ENCODE results near the gene HTRA3.

The HTRA3 gene

DNA sequence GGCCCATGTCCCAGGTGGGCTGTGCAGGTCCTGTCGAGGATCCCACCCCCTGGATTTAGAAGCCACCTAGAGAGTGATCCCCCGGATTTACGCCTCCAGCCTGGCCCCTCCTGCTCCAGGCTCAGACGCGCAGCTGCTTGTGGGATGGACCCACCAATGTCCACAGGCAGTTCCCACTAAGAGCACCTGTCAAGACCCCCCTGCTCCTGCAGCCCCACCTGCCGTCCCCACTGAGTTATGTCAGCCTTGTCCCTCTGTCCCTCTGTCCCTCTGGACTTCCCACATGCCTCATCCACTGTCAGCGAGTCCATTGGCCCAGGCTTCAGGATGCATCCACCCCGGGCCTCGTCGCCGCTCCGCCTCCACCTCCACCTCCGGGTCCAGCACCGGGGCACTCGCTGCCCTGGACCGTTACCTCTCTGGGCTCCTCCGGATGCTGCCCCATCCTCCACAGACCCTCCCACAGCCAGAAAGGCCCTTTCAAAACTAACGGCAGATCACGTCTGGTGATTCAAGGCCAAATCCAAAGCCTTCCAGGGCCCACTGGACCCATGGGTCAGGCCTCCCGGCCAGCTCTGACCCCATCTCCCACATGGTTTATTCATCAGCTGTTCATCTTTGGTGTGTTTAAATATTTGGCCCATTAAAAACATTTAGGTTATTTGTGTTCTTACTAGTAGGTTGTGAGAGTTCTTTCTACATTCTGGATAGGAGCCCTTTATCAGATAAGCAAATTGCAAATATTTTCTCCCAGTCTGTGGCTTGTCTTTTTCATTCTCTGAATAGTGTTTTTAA, 28.3 kb downstream of the HTRA3 start (continued):
- TF ChIP-seq, protein P1, sequence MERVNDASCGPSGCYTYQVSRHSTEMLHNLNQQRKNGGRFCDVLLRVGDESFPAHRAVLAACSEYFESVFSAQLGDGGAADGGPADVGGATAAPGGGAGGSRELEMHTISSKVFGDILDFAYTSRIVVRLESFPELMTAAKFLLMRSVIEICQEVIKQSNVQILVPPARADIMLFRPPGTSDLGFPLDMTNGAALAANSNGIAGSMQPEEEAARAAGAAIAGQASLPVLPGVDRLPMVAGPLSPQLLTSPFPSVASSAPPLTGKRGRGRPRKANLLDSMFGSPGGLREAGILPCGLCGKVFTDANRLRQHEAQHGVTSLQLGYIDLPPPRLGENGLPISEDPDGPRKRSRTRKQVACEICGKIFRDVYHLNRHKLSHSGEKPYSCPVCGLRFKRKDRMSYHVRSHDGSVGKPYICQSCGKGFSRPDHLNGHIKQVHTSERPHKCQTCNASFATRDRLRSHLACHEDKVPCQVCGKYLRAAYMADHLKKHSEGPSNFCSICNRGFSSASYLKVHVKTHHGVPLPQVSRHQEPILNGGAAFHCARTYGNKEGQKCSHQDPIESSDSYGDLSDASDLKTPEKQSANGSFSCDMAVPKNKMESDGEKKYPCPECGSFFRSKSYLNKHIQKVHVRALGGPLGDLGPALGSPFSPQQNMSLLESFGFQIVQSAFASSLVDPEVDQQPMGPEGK (CRISPR knock-in tag; IDR thresholded peaks at IDR 0.05; ENCODE audit: borderline replicate concordance): no peak
- TF ChIP-seq ZNF8 (CRISPR knock-in tag; IDR thresholded peaks at IDR 0.05) (no peak), ZNF70 (CRISPR knock-in tag; IDR thresholded peaks at IDR 0.05) (no peak)
- TF ChIP-seq, protein P2, sequence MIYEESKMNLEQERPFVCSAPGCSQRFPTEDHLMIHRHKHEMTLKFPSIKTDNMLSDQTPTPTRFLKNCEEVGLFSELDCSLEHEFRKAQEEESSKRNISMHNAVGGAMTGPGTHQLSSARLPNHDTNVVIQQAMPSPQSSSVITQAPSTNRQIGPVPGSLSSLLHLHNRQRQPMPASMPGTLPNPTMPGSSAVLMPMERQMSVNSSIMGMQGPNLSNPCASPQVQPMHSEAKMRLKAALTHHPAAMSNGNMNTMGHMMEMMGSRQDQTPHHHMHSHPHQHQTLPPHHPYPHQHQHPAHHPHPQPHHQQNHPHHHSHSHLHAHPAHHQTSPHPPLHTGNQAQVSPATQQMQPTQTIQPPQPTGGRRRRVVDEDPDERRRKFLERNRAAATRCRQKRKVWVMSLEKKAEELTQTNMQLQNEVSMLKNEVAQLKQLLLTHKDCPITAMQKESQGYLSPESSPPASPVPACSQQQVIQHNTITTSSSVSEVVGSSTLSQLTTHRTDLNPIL (CRISPR knock-in tag; IDR thresholded peaks at IDR 0.05; ENCODE audit: low read depth): no peak

DNA sequence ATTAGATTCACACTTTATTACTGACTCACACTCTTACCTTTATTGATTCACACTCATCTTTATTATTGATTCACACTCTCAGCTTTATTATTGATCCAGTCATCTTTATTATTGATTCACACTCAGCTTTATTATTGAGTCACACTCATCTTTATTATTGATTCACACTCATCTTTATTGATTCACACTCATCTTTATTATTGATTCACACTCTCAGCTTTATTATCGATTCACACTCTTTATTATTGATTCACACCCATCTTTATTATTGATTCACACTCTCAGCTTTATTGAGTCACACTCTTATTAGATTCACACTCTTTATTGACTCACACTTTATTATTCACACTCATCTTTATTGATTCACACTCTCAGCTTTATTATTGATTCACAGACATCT, 31.3 kb downstream of the HTRA3 start:
- no peak for ATAC-seq
- TF ChIP-seq, protein P3, sequence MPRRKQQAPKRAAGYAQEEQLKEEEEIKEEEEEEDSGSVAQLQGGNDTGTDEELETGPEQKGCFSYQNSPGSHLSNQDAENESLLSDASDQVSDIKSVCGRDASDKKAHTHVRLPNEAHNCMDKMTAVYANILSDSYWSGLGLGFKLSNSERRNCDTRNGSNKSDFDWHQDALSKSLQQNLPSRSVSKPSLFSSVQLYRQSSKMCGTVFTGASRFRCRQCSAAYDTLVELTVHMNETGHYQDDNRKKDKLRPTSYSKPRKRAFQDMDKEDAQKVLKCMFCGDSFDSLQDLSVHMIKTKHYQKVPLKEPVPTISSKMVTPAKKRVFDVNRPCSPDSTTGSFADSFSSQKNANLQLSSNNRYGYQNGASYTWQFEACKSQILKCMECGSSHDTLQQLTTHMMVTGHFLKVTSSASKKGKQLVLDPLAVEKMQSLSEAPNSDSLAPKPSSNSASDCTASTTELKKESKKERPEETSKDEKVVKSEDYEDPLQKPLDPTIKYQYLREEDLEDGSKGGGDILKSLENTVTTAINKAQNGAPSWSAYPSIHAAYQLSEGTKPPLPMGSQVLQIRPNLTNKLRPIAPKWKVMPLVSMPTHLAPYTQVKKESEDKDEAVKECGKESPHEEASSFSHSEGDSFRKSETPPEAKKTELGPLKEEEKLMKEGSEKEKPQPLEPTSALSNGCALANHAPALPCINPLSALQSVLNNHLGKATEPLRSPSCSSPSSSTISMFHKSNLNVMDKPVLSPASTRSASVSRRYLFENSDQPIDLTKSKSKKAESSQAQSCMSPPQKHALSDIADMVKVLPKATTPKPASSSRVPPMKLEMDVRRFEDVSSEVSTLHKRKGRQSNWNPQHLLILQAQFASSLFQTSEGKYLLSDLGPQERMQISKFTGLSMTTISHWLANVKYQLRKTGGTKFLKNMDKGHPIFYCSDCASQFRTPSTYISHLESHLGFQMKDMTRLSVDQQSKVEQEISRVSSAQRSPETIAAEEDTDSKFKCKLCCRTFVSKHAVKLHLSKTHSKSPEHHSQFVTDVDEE (CRISPR knock-in tag; IDR thresholded peaks at IDR 0.05): no peak
- TF ChIP-seq, protein P4, sequence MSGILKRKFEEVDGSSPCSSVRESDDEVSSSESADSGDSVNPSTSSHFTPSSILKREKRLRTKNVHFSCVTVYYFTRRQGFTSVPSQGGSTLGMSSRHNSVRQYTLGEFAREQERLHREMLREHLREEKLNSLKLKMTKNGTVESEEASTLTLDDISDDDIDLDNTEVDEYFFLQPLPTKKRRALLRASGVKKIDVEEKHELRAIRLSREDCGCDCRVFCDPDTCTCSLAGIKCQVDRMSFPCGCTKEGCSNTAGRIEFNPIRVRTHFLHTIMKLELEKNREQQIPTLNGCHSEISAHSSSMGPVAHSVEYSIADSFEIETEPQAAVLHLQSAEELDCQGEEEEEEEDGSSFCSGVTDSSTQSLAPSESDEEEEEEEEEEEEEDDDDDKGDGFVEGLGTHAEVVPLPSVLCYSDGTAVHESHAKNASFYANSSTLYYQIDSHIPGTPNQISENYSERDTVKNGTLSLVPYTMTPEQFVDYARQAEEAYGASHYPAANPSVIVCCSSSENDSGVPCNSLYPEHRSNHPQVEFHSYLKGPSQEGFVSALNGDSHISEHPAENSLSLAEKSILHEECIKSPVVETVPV (CRISPR knock-in tag; IDR thresholded peaks at IDR 0.05): no peak
- no peak for TF ChIP-seq ZNF8 (CRISPR knock-in tag; IDR thresholded peaks at IDR 0.05)

DNA sequence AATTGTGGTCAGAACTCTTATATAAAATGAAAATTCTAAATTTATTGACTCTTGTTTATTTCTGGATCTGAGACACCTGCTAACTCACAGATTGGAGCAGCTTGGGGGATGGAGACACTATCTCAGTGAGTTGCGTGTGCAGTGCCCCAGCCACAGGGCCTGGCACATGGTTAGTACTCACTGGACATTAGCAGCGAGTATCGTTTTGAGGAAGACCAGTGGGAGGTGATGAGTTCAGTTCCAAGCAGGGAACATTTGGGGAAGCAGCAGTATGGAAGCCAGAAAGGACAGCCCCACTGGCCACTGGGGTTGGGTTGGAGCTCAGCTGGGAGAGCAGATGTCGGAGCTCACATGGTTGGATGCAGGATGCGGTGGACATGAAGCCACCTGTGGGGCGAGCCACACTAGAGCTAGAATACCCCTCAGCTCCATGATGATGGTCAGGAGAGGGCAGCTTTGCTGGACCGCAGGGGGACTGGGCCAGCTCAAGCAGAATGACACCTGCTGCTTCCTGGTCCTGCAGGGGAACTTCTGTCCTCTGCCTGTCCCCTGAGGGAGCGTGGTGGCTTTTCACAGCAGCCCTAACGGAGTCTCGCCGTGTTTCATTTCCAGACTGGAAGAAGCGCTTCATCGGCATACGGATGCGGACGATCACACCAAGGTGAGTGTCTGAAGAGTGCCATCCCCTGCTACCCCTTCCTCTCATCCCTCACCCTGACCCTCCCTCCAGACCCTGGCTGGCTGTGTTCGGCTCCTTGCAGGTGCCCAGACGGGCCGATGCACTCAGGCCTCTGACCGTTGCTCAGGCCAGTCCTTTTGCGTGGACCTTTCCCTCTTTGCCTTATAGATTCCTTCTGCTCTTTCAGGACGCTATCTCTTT, 32.5 kb downstream of the HTRA3 start:
- TF ChIP-seq TOX (CRISPR knock-in tag; IDR thresholded peaks at IDR 0.05; ENCODE audit: borderline replicate concordance): no peak
- no peak for TF ChIP-seq PPARA (CRISPR knock-in tag; IDR thresholded peaks at IDR 0.05; ENCODE audit: borderline replicate concordance)
- no peak for TF ChIP-seq CSDC2 (CRISPR knock-in tag; IDR thresholded peaks at IDR 0.05)
- TF ChIP-seq SNAI2 (CRISPR knock-in tag; IDR thresholded peaks at IDR 0.05): no peak
- no peak for TF ChIP-seq OSR1 (CRISPR knock-in tag; IDR thresholded peaks at IDR 0.05)
- TF ChIP-seq ZFP3 (CRISPR knock-in tag; IDR thresholded peaks at IDR 0.05): no peak
- TF ChIP-seq, protein P4 (CRISPR knock-in tag; IDR thresholded peaks at IDR 0.05): no peak
- TF ChIP-seq, protein P2 (CRISPR knock-in tag; IDR thresholded peaks at IDR 0.05; ENCODE audit: low read depth): no peak
- TF ChIP-seq GLIS3 (CRISPR knock-in tag; IDR thresholded peaks at IDR 0.05): no peak
- no peak for TF ChIP-seq ZNF565 (CRISPR knock-in tag; conservative IDR thresholded peaks at IDR 0.05; ENCODE audit: low read depth)
- no peak for TF ChIP-seq ESRRG (CRISPR knock-in tag; IDR thresholded peaks at IDR 0.05)
- no peak for TF ChIP-seq ZNF70 (CRISPR knock-in tag; IDR thresholded peaks at IDR 0.05)
- TF ChIP-seq, protein P1 (CRISPR knock-in tag; IDR thresholded peaks at IDR 0.05; ENCODE audit: borderline replicate concordance): no peak
- TF ChIP-seq TCF4 (CRISPR knock-in tag; IDR thresholded peaks at IDR 0.05; ENCODE audit: borderline replicate concordance): no peak
- no peak for TF ChIP-seq ISL1 (CRISPR knock-in tag; IDR thresholded peaks at IDR 0.05)
- TF ChIP-seq, protein P5, sequence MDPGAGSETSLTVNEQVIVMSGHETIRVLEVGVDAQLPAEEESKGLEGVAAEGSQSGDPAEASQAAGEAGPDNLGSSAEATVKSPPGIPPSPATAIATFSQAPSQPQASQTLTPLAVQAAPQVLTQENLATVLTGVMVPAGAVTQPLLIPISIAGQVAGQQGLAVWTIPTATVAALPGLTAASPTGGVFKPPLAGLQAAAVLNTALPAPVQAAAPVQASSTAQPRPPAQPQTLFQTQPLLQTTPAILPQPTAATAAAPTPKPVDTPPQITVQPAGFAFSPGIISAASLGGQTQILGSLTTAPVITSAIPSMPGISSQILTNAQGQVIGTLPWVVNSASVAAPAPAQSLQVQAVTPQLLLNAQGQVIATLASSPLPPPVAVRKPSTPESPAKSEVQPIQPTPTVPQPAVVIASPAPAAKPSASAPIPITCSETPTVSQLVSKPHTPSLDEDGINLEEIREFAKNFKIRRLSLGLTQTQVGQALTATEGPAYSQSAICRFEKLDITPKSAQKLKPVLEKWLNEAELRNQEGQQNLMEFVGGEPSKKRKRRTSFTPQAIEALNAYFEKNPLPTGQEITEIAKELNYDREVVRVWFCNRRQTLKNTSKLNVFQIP (CRISPR knock-in tag; IDR thresholded peaks at IDR 0.05; ENCODE audit: borderline replicate concordance, low read depth): no peak
- no peak for ATAC-seq

Measured in SK-N-SH treated with all-trans-retinoic acid at 6 μM for 48 hours (cell line).